Measurements from ENCODE around the gene ADGRD2.

ADGRD2 gene

DNA sequence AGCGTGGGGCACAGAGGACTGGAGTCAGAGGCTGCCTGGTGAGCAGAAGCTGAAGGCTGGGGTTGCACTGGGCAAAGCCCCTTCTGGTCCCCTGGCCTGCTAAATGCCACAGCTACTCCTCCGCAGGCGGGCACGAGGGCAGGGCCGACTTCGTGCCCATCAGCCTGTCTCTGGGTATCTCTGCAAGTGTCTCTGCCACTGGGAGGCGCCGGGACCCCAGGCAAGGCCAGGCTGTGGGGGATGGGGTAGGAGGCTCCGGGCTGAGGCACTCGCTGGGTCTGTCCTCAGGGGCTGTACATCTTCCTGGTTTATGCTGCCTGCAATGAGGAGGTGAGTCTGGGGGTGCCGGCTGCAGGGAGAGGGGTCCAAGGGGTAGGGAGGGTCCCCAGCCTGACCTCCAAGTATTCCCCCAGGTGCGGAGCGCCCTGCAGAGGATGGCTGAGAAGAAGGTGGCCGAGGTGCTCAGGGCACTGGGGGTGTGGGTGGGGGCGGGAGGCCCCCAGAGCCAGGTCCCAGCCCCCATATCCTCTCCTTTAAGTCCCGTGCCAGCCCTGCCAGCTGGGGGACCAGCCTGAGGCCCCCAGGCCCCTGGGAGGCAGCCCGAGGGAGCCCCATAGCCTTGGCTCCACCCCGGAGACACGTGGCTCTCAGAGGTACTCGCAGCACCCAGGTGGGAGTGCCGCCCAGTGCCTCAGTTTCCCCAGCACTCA is 25.1 kb downstream of the ADGRD2 start:
- peaks cover 34% of the 10 kb centered on the region for H3K27me3 Mint-ChIP-seq
- H3K27ac Mint-ChIP-seq, result no peak overlapping the region
- H3K9me3 Mint-ChIP-seq, result no peaks in the 10 kb centered on the region
- no peaks in the 10 kb centered on the region for H3K36me3 Mint-ChIP-seq (ENCODE audit: low read depth)
- peaks cover 5% of the 10 kb centered on the region for H3K4me1 Mint-ChIP-seq (ENCODE audit: low read depth)
- intact Hi-C loops (cut with micrococcal nuclease), result no loop called here
- no peak overlapping the region for H3K4me3 Mint-ChIP-seq

GRCh38 chr9:124475868-124476690 is 25.8 kb downstream of the ADGRD2 start:
- H3K9me3 Mint-ChIP-seq, result no peaks in the 10 kb centered on the region
- H3K36me3 Mint-ChIP-seq (ENCODE audit: low read depth), result no peaks in the 10 kb centered on the region
- intact Hi-C loops (cut with micrococcal nuclease), result no loop called here
- no peak overlapping the region for H3K27ac Mint-ChIP-seq
- H3K4me3 Mint-ChIP-seq, result no peak overlapping the region
- H3K4me1 Mint-ChIP-seq (ENCODE audit: low read depth), result peaks cover 8% of the 10 kb centered on the region
- H3K27me3 Mint-ChIP-seq, result peaks cover 38% of the 10 kb centered on the region

- Mint-ChIP-seq H3K9me3 (no peaks in the 10 kb centered on the region), H3K4me3 (no peak overlapping the region), H3K27ac (no peak overlapping the region), H3K4me1 (ENCODE audit: low read depth) (peaks cover 8% of the 10 kb centered on the region), H3K36me3 (ENCODE audit: low read depth) (no peaks in the 10 kb centered on the region), H3K27me3 (peaks cover 39% of the 10 kb centered on the region)
- intact Hi-C loops (cut with micrococcal nuclease), result no loop called here
These were observed 27.0 kb downstream of the ADGRD2 start for GRCh38 chr9:124477211-124477647.

DNA sequence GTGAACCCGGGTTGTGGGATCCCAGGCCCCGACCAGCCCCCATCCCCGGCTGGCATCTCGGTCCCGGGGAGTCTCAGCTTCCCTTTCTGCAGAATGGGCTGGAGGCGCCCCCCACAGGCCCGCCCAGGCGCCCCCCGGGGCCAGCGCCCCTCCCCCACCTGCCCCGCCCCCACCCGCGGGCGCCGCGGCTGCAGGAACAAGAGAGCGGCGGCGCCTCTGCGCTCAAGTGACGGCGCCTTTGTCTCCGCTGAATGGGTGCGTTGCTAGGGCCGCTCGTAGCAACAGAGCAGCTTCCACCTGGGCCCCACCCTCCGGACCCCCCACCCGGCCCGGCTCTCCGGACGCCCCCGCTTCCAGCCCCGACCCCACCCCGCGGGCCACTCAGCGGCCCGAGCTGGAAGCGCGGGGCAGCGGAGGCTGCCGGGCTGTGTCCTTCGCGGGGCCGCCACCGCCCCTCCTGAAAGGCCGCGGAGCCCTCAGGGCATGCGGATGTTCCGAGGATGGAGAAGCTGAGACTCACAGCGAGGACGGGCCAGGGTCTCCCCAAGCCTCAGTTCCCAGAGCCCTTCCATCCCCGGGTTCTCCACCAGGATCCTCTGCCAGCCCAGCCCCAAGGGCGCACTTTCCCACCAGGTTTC is 27.5 kb downstream of the ADGRD2 start:
- Mint-ChIP-seq H3K9me3 (no peaks in the 10 kb centered on the region), H3K27ac (no peak overlapping the region), H3K4me3 (no peak overlapping the region), H3K36me3 (ENCODE audit: low read depth) (no peaks in the 10 kb centered on the region), H3K27me3 (peaks cover 39% of the 10 kb centered on the region), H3K4me1 (ENCODE audit: low read depth) (peaks cover 8% of the 10 kb centered on the region)
- intact Hi-C loops (cut with micrococcal nuclease), result no loop called here

- H3K27me3 Mint-ChIP-seq, result peaks cover 42% of the 10 kb centered on the region
- H3K36me3 Mint-ChIP-seq (ENCODE audit: low read depth), result no peaks in the 10 kb centered on the region
- intact Hi-C loops (cut with micrococcal nuclease), result no loop called here
- H3K9me3 Mint-ChIP-seq, result no peaks in the 10 kb centered on the region
- peaks cover 8% of the 10 kb centered on the region for H3K4me1 Mint-ChIP-seq (ENCODE audit: low read depth)
- no peak overlapping the region for H3K27ac Mint-ChIP-seq
- H3K4me3 Mint-ChIP-seq, result no peak overlapping the region
These were observed 28.1 kb downstream of the ADGRD2 start for GRCh38 chr9:124478354-124478753.

GRCh38 chr9:124479371-124479770 is 29.1 kb downstream of the ADGRD2 start:
- no peak overlapping the region for H3K4me3 Mint-ChIP-seq
- intact Hi-C loops (cut with micrococcal nuclease), result no loop called here
- peaks cover 42% of the 10 kb centered on the region for H3K27me3 Mint-ChIP-seq
- no peaks in the 10 kb centered on the region for H3K9me3 Mint-ChIP-seq
- no peak overlapping the region for H3K27ac Mint-ChIP-seq
- no peaks in the 10 kb centered on the region for H3K36me3 Mint-ChIP-seq (ENCODE audit: low read depth)
- peaks cover 8% of the 10 kb centered on the region for H3K4me1 Mint-ChIP-seq (ENCODE audit: low read depth)

DNA sequence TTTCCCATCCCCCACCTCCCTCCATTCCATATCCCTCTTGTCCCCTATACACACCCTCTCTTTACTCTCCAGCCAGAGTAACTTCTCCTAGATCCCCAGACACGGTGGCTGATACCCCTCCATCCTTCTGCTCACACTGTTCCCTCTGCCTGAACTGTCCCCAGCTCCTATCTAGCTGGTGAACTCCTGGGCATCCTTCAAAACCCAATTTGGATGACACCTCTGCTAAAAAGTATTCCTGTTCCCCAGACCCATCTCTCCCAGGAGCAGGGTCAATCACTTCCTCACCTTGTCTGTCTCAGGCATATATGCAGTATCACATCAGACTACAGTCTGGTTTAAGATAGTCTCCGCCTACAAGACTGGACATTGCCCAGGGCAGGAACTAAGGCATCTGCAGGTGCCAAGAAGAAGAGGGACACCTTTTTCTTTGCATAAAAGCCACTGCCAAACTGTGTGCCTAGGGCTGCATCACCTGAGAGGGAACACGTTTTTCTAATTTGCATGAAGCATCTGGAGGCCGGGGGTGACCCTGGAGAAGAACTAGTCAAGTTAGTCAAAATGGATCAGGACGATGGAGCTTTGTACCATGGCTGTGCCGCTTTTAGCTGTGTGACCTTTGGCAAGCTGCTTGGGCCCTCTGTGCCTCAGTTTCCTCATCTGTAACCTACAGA is 29.8 kb downstream of the ADGRD2 start:
- Mint-ChIP-seq H3K4me1 (ENCODE audit: low read depth) (peaks cover 8% of the 10 kb centered on the region), H3K27ac (no peak overlapping the region), H3K36me3 (ENCODE audit: low read depth) (no peaks in the 10 kb centered on the region), H3K4me3 (no peak overlapping the region), H3K27me3 (peaks cover 42% of the 10 kb centered on the region), H3K9me3 (no peaks in the 10 kb centered on the region)
- intact Hi-C loops (cut with micrococcal nuclease), result no loop called here

GRCh38 chr9:124480621-124480981 is 30.4 kb downstream of the ADGRD2 start:
- H3K27ac Mint-ChIP-seq, result no peak overlapping the region
- no peaks in the 10 kb centered on the region for H3K36me3 Mint-ChIP-seq (ENCODE audit: low read depth)
- intact Hi-C loops (cut with micrococcal nuclease), result no loop called here
- no peak overlapping the region for H3K4me3 Mint-ChIP-seq
- no peaks in the 10 kb centered on the region for H3K9me3 Mint-ChIP-seq
- H3K4me1 Mint-ChIP-seq (ENCODE audit: low read depth), result peaks cover 8% of the 10 kb centered on the region
- peaks cover 45% of the 10 kb centered on the region for H3K27me3 Mint-ChIP-seq

GRCh38 chr9:124481115-124481514 is 30.9 kb downstream of the ADGRD2 start:
- intact Hi-C loops (cut with micrococcal nuclease), result no loop called here
- Mint-ChIP-seq H3K27me3 (peaks cover 48% of the 10 kb centered on the region), H3K4me1 (ENCODE audit: low read depth) (peaks cover 8% of the 10 kb centered on the region), H3K36me3 (ENCODE audit: low read depth) (no peaks in the 10 kb centered on the region), H3K9me3 (no peaks in the 10 kb centered on the region), H3K27ac (no peak overlapping the region), H3K4me3 (no peak overlapping the region)

- H3K36me3 Mint-ChIP-seq (ENCODE audit: low read depth), result no peaks in the 10 kb centered on the region
- H3K27me3 Mint-ChIP-seq, result peaks cover 47% of the 10 kb centered on the region
- intact Hi-C loops (cut with micrococcal nuclease), result no loop called here
- no peaks in the 10 kb centered on the region for H3K9me3 Mint-ChIP-seq
- no peak overlapping the region for H3K27ac Mint-ChIP-seq
- H3K4me1 Mint-ChIP-seq (ENCODE audit: low read depth), result peaks cover 8% of the 10 kb centered on the region
- H3K4me3 Mint-ChIP-seq, result no peak overlapping the region
These were observed 32.3 kb downstream of the ADGRD2 start for GRCh38 chr9:124482431-124483031.

DNA sequence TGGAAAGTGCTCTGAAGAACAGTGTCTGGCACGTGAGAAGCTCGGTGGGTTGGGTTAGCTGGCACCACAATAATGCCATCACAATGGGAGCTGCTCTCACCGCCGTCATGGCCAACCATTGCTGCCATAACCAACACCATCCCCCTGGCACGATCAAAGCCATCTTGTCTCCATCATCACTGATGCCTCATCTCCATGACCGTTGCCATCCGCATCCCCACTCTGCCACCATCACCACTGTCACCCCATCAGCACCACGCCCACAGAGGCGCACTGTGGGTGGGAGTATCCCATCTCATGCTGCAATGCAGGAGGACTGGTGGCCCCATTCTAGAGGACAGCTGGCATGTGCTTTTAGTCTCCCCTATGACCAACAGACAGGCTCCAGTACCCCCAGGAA is 33.2 kb downstream of the ADGRD2 start:
- H3K27me3 Mint-ChIP-seq, result peaks cover 43% of the 10 kb centered on the region
- no peaks in the 10 kb centered on the region for H3K9me3 Mint-ChIP-seq
- no peaks in the 10 kb centered on the region for H3K36me3 Mint-ChIP-seq (ENCODE audit: low read depth)
- H3K27ac Mint-ChIP-seq, result no peak overlapping the region
- intact Hi-C loops (cut with micrococcal nuclease), result no loop called here
- H3K4me1 Mint-ChIP-seq (ENCODE audit: low read depth), result peaks cover 8% of the 10 kb centered on the region
- H3K4me3 Mint-ChIP-seq, result no peak overlapping the region

- H3K4me3 Mint-ChIP-seq, result no peak overlapping the region
- intact Hi-C loops (cut with micrococcal nuclease), result no loop called here
These were observed 35.0 kb downstream of the ADGRD2 start for GRCh38 chr9:124485201-124485600.

DNA sequence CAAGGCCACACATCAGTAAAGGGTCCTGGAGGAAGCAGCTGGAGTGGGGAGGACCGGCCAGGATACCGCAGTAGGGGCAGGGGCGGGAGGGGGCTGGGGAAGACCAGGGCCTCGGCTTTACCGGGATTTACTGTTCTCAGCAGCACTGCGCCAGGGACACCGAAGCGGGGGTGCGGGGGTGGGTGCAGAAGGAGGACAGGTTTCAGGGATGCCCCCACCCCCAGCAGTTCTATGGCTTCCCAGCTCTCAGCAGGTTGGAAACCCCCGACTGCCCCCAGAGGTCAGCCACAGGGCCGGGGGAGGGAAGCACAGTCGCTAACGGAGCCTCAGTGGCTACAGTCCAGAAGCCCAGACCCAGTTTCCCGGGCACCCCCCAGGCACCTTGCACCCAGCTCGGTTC is 35.7 kb downstream of the ADGRD2 start:
- H3K4me1 Mint-ChIP-seq (ENCODE audit: low read depth), result no peaks in the 10 kb centered on the region
- H3K9me3 Mint-ChIP-seq, result no peaks in the 10 kb centered on the region
- no peaks in the 10 kb centered on the region for H3K36me3 Mint-ChIP-seq (ENCODE audit: low read depth)
- no peak overlapping the region for H3K4me3 Mint-ChIP-seq
- intact Hi-C loops (cut with micrococcal nuclease), result no loop called here
- H3K27me3 Mint-ChIP-seq, result peaks cover 29% of the 10 kb centered on the region
- no peak overlapping the region for H3K27ac Mint-ChIP-seq

More at GRCh38 chr9:124485201-124485600, 35.0 kb downstream of the ADGRD2 start:
- Mint-ChIP-seq H3K27me3 (peaks cover 34% of the 10 kb centered on the region), H3K9me3 (no peaks in the 10 kb centered on the region), H3K4me1 (ENCODE audit: low read depth) (peaks cover 4% of the 10 kb centered on the region), H3K27ac (no peak overlapping the region), H3K36me3 (ENCODE audit: low read depth) (no peaks in the 10 kb centered on the region)

All from dendritic cell treated with granulocyte-macrophage colony-stimulating factor and Interleukin-4, amounts not matched to agents 40 ng/mL and 50 ng/mL, for 4 days (primary cell).